GM21367 (cell line): ENCODE measurements around the gene FBXL14.
"Not testable (repeated sequence)": the region's sequence is repeated elsewhere in the genome, so short reads cannot be mapped to it uniquely, and the experiment has no call there.

Experiments
- ATAC-seq: cut with Tn5 transposase; IDR thresholded peaks from one replicate; pipeline ENCODE4 v1.9.1; 2021; ENCODE audit not compliant: unreplicated experiment

Gene FBXL14

GRCh38 chr12:1573960-1574864 lies 20.2 kb downstream of the FBXL14 start:
- no peak for ATAC-seq

GRCh38 chr12:1572731-1573130 lies 21.6 kb downstream of the FBXL14 start:
- no peak for ATAC-seq

- ATAC-seq: no peak
These were observed 26.5 kb downstream of the FBXL14 start for GRCh38 chr12:1567852-1568251.

- ATAC-seq: no peak
These were observed 27.8 kb downstream of the FBXL14 start for GRCh38 chr12:1566449-1567135.

GRCh38 chr12:1565172-1565571 lies 29.2 kb downstream of the FBXL14 start:
- no peak for ATAC-seq

GRCh38 chr12:1564067-1564466 lies 30.3 kb downstream of the FBXL14 start:
- ATAC-seq: no peak

GRCh38 chr12:1562813-1563407 lies 31.5 kb downstream of the FBXL14 start:
- no peak for ATAC-seq

- no peak for ATAC-seq
These were observed 33.7 kb downstream of the FBXL14 start for GRCh38 chr12:1560704-1561103.

GRCh38 chr12:1559676-1560091 lies 34.7 kb downstream of the FBXL14 start:
- no peak for ATAC-seq

- ATAC-seq: not testable (repeated sequence)
These were observed 36.3 kb downstream of the FBXL14 start for GRCh38 chr12:1558108-1558507.

GRCh38 chr12:1553987-1554982 lies 40.1 kb downstream of the FBXL14 start:
- peak; percentile 90 for ATAC-seq

- no peak for ATAC-seq
These were observed 40.8 kb downstream of the FBXL14 start for GRCh38 chr12:1553536-1553935.

GRCh38 chr12:1552911-1553491 lies 41.4 kb downstream of the FBXL14 start:
- no peak for ATAC-seq

- no peak for ATAC-seq
These were observed 42.2 kb downstream of the FBXL14 start for GRCh38 chr12:1552171-1552570.

GRCh38 chr12:1551496-1551895 lies 42.9 kb downstream of the FBXL14 start:
- ATAC-seq: no peak

GRCh38 chr12:1546931-1547640 lies 47.3 kb downstream of the FBXL14 start:
- ATAC-seq: no peak

GRCh38 chr12:1544996-1545700 lies 49.2 kb downstream of the FBXL14 start:
- no peak for ATAC-seq

- no peak for ATAC-seq
These were observed 51.8 kb downstream of the FBXL14 start for GRCh38 chr12:1542599-1542998.

GRCh38 chr12:1540690-1541089 lies 53.7 kb downstream of the FBXL14 start:
- ATAC-seq: no peak
